ENCODE measurements around the gene COX20.

COX20 gene

GRCh38 chr1:244881552-244882280 is 46.3 kb downstream of the COX20 start:
- no peak for DNase-seq

- DNase-seq, result no peak
These were observed 51.8 kb downstream of the COX20 start for GRCh38 chr1:244887281-244887680.

GRCh38 chr1:244893836-244894235 is 58.4 kb downstream of the COX20 start:
- DNase-seq, result no peak
